ENCODE results near the gene DDI2. TPM values are rescaled to one million over a fixed set of nuclear protein-coding genes. Genes with fewer than 3 reads are reported as not detected.

DDI2 gene
- polyA plus RNA-seq, 1 experiment, result 7.8 TPM

DNA sequence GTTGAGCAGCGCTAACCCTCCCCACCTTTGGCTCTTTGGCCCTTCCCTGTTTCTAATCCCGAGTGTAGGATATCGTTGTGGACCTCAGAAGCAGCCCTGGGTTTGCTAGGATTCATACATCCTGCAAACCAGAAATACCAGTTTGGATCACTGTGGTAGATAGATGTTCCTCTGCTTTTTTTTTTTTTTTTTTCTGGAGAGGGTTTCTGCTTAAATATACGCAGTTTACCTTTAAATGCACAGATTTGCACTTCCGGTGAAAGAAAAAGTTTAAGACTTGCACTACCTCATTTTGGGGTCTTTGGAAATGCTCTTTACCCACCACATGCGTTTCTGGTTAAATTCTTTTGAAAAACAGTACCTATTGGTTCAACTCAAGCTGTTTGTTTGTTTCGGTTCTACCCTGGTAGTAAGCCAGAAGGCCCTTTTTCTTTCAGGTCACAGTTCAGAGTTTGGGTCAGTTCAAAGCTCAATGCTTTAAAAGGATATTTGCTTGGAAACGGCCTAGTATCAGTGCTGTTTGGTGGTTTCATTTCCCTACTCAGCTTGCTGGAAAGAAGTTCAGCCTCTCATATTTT is 908 bp downstream of the DDI2 start:
- TF ChIP-seq, protein P1, sequence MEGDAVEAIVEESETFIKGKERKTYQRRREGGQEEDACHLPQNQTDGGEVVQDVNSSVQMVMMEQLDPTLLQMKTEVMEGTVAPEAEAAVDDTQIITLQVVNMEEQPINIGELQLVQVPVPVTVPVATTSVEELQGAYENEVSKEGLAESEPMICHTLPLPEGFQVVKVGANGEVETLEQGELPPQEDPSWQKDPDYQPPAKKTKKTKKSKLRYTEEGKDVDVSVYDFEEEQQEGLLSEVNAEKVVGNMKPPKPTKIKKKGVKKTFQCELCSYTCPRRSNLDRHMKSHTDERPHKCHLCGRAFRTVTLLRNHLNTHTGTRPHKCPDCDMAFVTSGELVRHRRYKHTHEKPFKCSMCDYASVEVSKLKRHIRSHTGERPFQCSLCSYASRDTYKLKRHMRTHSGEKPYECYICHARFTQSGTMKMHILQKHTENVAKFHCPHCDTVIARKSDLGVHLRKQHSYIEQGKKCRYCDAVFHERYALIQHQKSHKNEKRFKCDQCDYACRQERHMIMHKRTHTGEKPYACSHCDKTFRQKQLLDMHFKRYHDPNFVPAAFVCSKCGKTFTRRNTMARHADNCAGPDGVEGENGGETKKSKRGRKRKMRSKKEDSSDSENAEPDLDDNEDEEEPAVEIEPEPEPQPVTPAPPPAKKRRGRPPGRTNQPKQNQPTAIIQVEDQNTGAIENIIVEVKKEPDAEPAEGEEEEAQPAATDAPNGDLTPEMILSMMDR (IDR thresholded peaks at IDR 0.05; ENCODE audit: low read depth, low read length), result no peak
- H3K4me3 ChIP-seq (ENCODE audit: low read depth, low read length), result peak overlapping the region; percentile 94
- H3K27me3 ChIP-seq (ENCODE audit: control insufficient read depth, insufficient read depth, low read length), result no peaks in the 10 kb centered on the region
- DNase-seq (ENCODE audit: low read depth, low spot score), result no peak
- H3K9me3 ChIP-seq (ENCODE audit: control insufficient read depth, insufficient read depth, low read length), result no peaks in the 10 kb centered on the region; the same call in 1 of the 2 replicates
- peak overlapping the region; percentile 89 for H3K27ac ChIP-seq (ENCODE audit: low read depth, low read length)
- ChIA-PET POLR2A (interaction anchor here (0.9 to 2.2 kb wide), 8 partner anchors 8 to 143 kb away, joined by 3 to 17 read pairs (median 4); no protein-coding TSS in a partner anchor), CTCF (interaction anchor here (0.6 to 1.2 kb wide), 3 partner anchors 22 to 208 kb away, joined by 3 to 4 read pairs (median 3); no protein-coding TSS in a partner anchor)

DNA sequence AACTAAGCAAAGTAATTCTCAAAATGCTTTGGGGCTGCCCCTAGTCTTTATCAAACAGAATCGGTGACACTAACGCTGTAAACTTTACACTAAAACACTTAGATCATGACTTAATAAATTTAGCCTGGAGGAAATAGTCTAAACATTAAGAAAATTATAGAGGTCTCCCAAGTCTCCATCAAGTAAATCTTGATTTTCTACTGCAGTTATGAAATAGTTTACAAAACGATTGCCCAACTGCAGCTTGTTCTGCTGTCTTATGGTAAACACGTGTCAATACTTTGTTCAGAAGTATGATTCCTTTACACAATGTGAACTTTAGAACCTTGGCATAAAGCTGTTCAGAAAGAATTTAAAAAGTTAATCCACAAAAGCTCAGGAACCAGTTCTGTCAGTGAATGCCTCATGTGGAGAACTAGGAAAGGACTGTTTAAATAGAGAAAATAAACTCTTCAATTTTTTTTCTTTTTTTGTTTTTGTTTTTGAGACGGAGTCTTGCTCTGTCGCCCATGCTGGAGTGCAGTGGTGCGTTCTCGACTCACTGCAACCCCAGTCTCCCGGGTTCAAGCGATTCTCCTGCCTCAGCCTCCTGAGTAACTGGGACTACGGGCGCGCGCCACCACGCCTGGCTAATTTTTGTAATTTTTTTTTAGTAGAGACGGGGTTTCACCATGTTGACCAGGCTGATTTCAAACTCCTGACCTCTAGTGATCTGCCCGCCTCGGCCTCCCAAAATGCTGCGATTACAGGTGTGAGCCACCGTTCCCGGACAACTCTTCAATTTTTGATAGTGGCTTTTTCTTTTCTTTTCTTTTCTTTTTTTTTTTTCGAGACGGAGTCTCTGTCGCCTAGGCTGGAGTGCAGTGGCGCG is 1.6 kb downstream of the DDI2 start:
- H3K27me3 ChIP-seq (ENCODE audit: control insufficient read depth, insufficient read depth, low read length), result no peaks in the 10 kb centered on the region
- H3K27ac ChIP-seq (ENCODE audit: low read depth, low read length), result peak overlapping the region; percentile 34
- H3K4me3 ChIP-seq (ENCODE audit: low read depth, low read length), result peak overlapping the region; percentile 94
- no peaks in the 10 kb centered on the region; the same call in 1 of the 2 replicates for H3K9me3 ChIP-seq (ENCODE audit: control insufficient read depth, insufficient read depth, low read length)
- TF ChIP-seq, protein P1 (IDR thresholded peaks at IDR 0.05; ENCODE audit: low read depth, low read length), result no peak
- ChIA-PET POLR2A (interaction anchor here (0.6 to 2.2 kb wide), 8 partner anchors 9 to 142 kb away, joined by 3 to 17 read pairs (median 4); no protein-coding TSS in a partner anchor), CTCF (interaction anchor here (0.6 kb wide), 1 partner anchor 207 kb away, joined by 4 read pairs; no protein-coding TSS in a partner anchor)
- DNase-seq (ENCODE audit: low read depth, low spot score), result peak; percentile 38

DNA sequence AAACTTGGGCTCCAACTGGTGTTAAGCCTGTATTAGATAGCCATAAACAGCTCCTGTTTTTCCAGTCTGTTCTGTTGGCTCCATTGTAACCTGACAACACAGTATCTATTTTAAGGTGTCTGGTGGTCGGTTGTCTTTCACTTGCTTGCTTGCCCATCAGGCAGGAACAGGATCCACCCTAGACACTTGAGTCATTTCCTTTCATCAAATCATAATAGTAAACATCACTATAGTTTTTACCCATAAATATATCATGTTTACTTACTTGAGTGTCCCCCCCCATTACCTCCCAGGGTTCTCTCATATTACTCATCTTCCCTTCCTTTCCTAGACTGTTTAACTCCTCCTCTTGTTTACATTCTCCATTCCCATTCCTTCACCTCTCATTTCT is 2.9 kb downstream of the DDI2 start:
- Histone ChIP-seq H3K9me3 (ENCODE audit: control insufficient read depth, insufficient read depth, low read length) (no peaks in the 10 kb centered on the region; the same call in 1 of the 2 replicates), H3K27ac (ENCODE audit: low read depth, low read length) (peak overlapping the region; percentile 23), H3K4me3 (ENCODE audit: low read depth, low read length) (no peak overlapping the region), H3K27me3 (ENCODE audit: control insufficient read depth, insufficient read depth, low read length) (no peaks in the 10 kb centered on the region)
- ChIA-PET CTCF (no interaction called here), POLR2A (no interaction called here)
- no peak for DNase-seq (ENCODE audit: low read depth, low spot score)
- TF ChIP-seq, protein P1 (IDR thresholded peaks at IDR 0.05; ENCODE audit: low read depth, low read length), result no peak

DNA sequence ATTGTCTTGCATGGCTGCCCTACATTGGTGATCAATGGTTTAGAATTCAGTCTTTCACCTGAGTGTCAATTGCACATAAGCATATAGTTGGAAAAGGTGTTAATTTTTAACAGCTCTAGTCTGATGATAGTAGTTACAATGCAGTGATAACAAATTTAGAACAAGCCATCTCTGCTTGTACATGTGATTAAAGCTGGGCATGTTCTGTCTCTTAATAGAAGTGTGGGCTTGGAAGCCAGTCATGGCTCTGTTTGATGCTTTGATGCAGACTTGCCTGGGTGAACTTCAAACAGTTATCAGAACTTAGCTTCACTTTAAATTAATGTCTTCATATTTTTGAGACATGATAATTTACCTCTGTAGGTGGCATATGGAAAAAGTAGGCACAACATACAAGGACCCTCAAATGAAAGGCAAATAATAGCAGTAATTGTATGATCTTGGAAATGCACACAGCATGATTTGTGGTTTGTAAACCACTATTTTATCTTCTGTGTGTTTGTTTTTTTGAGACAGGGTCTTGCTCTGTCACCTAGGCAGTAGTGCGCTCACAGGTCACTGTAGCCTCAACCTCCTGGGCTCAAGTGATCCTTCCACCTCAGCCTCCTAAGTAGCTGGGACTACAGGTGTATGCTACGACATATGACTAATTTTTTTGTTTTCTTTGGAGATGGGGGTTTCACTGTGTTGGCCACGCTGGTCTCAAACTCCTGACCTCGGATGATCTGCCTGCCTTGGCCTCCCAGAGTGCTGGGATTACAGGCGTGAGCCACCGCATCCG is 3.8 kb downstream of the DDI2 start:
- POLR2A ChIA-PET, result interaction anchor here (0.7 kb wide), 1 partner anchor 60 kb away, joined by 7 read pairs; no protein-coding TSS in a partner anchor

More for the DNA sequence above, 3.8 kb downstream of the DDI2 start:
- no peak overlapping the region for H3K4me3 ChIP-seq (ENCODE audit: low read depth, low read length)
- no peaks in the 10 kb centered on the region; the same call in 1 of the 2 replicates for H3K9me3 ChIP-seq (ENCODE audit: control insufficient read depth, insufficient read depth, low read length)
- CTCF ChIA-PET, result no interaction called here
- DNase-seq (ENCODE audit: low read depth, low spot score), result no peak
- TF ChIP-seq, protein P1 (IDR thresholded peaks at IDR 0.05; ENCODE audit: low read depth, low read length), result no peak
- no peaks in the 10 kb centered on the region for H3K27me3 ChIP-seq (ENCODE audit: control insufficient read depth, insufficient read depth, low read length)
- H3K27ac ChIP-seq (ENCODE audit: low read depth, low read length), result no peak overlapping the region
